Testis (tissue), 2 donors: ENCODE results near the gene GLO1.

Experiments
- POLR2A ChIP-seq: fragments of 450-650 bp; IDR thresholded peaks from one replicate; pipeline ENCODE4 v1.6.1; 2017; ENCODE audit warnings: antibody characterized with exemption, mild to moderate bottlenecking, moderate library complexity
- TF ChIP-seq, protein P1 (sequence below), 3 experiments: fragments of 450-650 bp in 2 of 3; fragments of 200-600 bp in 1 of 3; sonication (generic) in 1 of 3; IDR thresholded peaks; one replicate each; pipeline ENCODE4 v1.5.1; 2016 to 2019; ENCODE audit warnings: antibody characterized with exemption in 3 of 3, mild to moderate bottlenecking in 2 of 3, moderate library complexity in 1 of 3

DNA sequence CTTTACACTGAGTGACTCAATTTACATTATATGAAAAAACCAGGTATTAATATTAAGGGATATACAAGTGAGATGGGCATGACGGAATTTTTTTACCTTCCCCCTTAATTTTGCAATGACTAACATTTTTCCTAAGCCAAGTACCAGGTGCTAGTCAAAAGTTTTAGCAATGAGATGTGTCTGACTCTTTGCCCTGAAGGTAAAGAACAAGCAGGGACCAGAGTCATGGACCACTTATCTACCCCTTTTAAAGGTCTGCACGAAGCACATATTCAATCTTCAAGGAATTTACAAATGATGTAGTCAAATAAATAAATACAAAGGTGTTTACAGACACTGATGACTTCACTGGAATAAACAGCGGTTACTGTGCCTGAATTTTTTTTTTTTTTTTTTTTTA lies 1.4 kb downstream of the GLO1 start:
- TF ChIP-seq, protein P1, sequence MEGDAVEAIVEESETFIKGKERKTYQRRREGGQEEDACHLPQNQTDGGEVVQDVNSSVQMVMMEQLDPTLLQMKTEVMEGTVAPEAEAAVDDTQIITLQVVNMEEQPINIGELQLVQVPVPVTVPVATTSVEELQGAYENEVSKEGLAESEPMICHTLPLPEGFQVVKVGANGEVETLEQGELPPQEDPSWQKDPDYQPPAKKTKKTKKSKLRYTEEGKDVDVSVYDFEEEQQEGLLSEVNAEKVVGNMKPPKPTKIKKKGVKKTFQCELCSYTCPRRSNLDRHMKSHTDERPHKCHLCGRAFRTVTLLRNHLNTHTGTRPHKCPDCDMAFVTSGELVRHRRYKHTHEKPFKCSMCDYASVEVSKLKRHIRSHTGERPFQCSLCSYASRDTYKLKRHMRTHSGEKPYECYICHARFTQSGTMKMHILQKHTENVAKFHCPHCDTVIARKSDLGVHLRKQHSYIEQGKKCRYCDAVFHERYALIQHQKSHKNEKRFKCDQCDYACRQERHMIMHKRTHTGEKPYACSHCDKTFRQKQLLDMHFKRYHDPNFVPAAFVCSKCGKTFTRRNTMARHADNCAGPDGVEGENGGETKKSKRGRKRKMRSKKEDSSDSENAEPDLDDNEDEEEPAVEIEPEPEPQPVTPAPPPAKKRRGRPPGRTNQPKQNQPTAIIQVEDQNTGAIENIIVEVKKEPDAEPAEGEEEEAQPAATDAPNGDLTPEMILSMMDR (IDR thresholded peaks at IDR 0.05) = no peak
- TF ChIP-seq POLR2A = no peak
